GM21528 (cell line): ENCODE results near the gene NNT.
"Not testable (repeated sequence)": the region's sequence is repeated elsewhere in the genome, so short reads cannot be mapped to it uniquely, and the experiment has no call there.

ENCODE experiments used
- ATAC-seq: cut with Tn5 transposase; IDR thresholded peaks from one replicate; pipeline ENCODE4 v1.9.1; 2021; ENCODE audit warnings: mild to moderate bottlenecking, moderate library complexity; ENCODE audit not compliant: unreplicated experiment, low FRiP score

Gene NNT

DNA sequence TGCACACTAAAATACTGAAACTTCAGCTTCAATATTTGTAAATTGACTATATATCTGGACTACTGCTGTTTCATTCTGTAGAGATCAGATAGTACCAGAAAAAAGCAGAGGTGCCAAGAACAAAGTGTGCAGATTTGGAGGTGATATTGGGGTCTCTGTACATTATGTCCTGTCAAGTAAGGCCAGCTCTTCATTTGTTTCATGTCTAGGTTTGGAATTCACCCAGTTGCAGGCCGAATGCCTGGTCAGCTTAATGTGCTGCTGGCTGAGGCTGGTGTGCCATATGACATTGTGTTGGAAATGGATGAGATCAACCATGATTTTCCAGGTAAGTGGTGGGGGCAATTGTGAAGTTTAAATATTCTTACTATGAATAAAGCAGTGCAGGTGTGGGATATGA is 96.9 kb downstream of the NNT start:
- ATAC-seq = no peak

DNA sequence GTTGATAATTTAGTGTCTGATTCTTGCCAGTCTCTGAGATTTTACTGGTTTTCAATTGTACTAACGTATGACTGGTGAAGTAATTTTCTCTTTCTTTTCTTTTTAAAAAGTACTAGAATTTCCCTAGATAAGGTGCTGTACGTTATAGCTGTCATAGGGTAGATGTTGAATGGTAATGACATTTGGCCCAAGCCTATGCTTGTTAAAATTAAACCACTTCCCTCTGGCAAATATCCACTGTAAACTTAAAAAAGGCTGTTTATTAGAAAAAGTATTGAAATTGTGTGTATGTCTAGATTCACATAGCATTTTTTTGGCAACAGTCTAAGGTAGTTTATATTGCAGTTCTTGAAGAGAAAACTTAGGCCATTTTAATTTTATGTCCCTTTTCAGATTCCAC is 97.6 kb downstream of the NNT start:
- no peak for ATAC-seq

DNA sequence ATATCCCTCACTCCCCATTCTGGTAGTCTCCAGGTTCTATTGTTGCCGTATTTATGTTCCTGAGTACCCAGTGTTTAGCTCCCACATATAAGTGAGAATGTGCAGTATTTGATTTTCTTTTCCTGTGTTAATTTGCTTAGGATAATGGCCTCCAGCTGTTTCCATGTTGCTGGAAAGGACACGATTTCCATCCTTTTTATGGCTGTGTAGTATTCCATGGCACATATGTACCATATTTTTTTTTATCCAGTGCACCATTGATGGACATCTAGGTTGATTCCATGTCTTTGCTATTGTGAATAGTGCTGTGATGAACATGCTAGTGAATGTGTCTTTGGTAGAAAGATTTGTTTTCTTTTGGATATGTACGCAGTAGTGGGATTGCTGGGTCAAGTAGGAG is 98.2 kb downstream of the NNT start:
- ATAC-seq = no peak

DNA sequence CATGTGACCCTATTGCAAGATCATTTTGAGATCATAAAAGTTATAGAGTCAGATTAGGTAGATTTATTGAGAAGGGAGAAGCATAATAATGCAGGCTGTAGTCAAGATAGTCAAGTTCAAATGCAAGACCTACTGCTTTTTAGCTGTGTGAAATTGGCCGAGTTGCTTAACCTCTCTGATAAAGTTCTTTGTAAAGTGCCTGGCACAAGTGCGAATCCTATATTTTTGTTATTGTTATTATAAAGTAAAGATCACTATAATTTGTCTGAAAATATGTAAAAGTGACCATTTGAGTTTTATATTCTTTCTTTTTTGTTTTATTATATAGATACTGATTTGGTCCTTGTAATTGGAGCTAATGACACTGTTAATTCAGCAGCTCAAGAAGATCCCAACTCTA is 99.3 kb downstream of the NNT start:
- ATAC-seq = no peak

DNA sequence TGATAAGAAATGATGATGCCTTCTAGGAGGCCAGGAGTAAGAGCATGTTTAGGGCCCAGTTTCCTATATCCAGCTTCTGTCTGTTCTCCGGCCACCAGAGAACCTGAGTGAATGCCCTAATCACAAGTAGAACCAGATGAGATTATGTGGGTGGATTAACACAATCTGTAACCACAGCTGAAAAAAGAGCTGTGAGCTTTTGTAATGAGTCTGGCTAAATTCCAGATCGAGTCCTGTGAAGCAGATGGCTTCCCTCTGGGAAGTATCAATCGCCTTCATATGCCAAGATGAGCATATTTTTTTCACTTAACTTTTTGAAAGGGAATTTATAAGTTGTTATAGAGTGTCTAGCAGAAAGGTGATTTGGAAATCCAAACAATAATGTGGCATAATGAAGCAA is 99.8 kb downstream of the NNT start:
- ATAC-seq = no peak

DNA sequence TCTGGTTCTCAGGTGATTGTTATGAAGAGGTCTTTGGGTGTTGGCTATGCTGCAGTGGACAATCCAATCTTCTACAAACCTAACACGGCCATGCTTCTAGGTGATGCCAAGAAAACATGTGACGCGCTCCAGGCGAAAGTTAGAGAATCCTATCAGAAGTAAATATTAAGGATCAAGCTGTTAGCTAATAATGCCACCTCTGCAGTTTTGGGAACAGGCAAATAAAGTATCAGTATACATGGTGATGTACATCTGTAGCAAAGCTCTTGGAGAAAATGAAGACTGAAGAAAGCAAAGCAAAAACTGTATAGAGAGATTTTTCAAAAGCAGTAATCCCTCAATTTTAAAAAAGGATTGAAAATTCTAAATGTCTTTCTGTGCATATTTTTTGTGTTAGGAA is 101.3 kb downstream of the NNT start:
- no peak for ATAC-seq

DNA sequence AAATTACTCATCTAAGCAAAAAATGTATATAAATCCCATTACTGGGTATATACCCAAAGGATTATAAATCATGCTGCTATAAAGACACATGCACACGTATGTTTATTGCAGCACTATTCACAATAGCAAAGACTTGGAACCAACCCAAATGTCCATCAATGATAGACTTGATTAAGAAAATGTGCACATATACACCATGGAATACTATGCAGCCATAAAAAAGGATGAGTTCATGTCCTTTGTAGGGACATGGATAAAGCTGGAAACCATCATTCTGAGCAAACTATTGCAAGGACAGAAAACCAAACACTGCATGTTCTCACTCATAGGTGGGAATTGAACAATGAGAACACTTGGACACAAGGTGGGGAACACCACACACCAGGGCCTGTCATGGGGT is 103.6 kb downstream of the NNT start:
- ATAC-seq = not testable (repeated sequence)

DNA sequence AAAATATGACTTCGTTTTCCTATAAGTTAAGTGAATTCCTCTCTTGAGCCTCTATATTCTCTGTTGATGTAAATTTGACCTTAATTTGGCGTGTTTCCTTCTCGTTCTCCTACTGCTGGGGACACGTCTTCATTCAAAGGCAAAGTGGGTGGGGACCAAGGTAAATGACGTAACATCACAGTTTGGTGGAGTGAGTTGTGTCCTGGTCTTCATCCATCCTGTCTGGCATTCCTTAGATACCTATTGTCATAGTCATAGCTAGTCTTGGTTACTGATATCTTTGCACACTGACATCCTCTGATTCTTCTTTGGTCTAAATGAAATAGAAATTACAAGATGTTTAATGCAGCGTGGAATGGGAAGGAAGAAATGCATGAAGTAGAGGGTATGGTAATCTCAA is 108.5 kb downstream of the NNT start:
- ATAC-seq = no peak

DNA sequence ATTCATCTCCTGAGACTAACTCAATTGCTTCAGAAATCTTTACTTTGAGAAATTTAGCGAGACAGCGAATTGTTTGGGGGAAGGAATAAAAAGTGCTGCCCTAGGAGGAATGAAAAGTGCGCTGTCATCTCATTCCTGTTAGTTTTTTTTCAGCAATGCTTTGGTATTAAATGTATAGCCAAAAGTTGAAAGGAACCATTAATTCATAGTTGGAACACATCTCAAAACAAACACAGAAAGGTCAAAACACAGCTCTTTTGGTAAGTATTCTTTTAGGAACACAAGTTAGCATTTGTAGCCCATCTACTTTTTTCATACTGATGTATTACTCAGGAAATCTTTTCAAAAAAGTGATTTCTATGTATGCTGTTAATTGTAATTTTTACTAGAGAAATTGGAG is 109.1 kb downstream of the NNT start:
- no peak for ATAC-seq

DNA sequence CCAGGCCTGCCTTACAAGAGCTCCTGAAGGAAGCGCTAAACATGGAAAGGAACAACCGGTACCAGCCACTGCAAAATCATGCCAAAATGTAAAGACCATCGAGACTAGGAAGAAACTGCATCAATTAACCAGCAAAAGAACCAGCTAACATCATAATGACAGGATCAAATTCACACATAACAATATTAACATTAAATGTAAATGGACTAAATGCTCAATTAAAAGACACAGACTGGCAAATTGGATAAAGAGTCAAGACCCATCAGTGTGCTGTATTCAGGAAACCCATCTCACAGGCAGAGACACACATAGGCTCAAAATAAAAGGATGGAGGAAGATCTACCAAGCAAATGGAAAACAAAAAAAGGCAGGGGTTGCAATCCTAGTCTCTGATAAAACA is 116.8 kb downstream of the NNT start:
- ATAC-seq = not testable (repeated sequence)

DNA sequence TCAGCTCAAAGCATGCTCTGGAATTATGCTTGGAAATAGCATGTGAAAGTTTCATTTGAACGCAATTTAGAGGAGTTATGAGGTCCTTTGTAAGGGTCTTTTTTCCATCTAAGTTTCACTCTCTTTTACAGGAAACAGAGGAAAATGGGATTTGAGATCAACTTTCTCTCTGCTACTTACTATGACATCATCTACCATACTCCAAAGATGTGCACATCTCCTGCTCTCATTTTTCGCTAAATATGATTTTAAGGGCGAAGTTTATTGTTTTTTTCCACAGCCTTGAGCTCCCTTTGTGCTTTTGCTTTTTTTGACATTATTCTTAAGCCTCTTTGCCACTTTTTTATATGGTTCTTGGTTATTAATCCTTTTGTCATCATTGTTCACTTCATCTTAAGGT is 125.6 kb downstream of the NNT start:
- no peak for ATAC-seq

DNA sequence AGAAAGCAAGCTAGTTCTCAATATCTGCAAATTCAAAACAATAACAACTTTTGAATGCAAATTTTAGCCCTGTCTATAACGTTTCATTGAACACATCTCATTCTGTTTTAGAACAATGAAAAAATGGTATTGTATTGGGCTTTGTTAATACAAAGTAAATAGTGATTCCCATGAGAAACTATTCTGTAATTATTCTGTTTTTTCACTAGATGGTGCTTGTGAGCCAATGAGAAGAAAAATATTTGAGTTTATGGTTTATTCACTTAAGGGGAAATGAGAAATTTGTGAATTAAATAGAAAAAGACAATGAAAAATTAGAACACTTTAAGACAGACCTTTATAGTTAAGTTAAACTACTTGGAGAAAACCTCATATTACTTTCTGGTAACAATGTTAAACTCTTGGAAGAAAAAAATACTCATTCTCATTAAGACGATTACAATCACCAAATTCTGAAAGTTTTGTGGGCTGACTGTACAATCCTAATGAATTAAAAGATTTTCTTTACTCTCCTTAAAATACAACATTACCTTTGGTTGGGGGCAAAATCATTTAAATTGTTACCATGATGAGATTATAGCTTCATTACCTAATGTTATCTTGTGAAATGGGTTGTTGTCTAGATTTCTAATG is 127.0 kb downstream of the NNT start:
- ATAC-seq = no peak

DNA sequence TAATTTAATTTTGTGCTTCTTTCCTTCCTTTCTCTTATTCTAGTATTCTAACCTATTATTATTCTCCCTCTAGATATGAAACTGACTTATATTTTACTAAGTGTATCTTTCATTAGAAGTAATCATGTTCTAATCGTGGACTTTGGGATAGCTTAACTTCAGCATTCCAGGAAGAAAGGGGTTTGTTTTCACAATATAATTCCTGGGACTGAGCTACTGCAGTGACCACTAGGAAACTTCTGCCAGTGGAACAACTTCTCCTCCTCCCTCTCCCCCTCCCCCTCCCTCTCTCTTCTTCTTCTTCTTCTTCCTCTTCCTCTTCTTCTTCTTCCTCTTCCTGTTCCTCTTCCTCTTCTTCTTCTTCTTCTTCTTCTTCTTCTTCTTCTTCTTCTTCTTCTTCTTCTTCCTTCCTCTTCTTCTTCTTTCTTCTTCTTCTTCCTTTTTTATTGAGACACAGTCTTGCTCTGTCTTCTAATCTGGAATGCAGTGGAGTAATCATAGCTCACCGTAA is 127.9 kb downstream of the NNT start:
- ATAC-seq = no peak

DNA sequence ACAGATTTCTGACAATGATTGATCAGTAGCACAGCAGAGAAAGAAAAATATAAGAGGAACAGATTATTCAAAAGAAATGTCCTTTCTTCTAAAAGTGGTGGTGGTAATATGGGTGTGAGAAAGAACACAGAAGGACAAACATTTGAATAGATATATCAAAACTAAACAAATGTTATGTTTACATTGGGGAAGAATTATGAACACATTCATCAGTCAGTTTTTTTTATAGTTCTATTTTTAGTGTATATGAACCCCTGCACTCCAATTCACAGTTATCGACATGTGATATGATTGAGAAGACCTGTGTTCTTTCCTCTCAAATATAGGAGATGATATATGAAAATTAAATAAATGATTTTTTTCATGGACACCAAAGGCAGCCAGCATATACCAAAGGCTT is 128.6 kb downstream of the NNT start:
- no peak for ATAC-seq

DNA sequence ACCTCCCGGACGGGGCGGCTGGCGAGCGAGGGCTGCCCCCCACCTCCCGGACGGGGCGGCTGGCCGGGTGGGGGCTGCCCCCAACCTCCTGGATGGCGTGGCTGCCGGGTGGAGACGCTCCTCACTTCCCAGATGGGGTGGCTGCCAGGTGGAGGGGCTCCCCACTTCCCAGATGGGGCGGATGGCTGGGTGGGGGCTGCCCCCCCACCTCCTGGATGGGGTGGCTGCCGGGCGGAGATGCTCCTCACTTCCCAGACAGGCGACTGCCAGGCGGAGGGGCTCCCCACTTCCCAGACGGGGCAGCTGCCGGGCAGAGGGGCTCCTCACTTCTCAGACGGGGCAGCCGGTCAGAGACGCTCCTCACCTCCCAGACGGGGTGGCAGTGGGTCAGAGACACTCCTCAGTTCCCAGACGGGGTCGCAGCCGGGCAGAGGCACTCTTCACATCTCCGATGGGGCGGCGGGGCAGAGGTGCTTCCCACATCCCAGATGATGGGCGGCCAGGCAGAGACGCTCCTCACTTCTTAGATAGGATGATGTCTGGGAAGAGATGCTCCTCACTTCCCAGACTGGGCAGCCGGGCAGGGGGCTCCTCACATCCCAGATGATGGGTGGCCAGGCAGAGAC is 143.1 kb downstream of the NNT start:
- ATAC-seq = not testable (repeated sequence)

DNA sequence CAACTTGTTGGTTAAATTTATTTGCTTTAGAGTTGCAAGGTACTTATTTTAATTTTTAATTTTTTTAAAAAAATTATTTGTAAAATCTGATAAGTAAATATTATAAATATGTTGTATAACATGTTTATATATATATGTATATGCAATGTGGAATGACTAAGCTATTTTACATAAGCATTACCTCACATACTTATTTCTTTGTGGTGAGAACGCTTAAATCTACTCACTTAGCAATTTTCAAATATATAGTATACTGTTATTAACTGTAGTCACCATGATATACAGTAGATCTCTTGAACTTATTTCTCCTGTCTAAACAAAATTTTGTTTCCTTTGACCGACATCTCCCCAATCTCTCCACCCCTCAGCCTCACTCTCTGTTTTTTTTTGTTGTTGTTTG is 147.8 kb downstream of the NNT start:
- no peak for ATAC-seq

DNA sequence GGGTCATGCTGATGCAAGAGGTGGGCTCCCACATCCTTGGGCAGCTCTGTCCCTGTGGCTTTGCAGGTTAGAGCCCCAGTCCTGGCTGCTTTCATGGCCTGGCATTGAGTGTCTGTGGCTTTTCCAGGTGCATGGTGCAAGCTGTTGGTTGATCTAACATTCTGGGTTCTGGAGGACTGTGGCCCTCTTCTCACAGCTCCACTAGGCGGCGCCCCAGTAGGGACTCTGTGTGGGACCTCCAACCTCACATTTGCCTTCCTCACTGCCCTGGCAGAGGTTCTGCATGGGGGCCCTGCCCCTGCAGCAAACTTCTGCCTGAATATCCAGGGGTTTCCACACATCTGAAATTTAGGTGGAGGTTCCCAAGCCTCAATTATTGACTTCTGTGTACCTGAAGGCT is 150.1 kb downstream of the NNT start:
- no peak for ATAC-seq
